Small intestine (tissue), 7 donors: Measurements from ENCODE around the gene COL6A2. TPM values are rescaled to one million over a fixed set of nuclear protein-coding genes. Genes with fewer than 3 reads are reported as not detected.
"Not testable (repeated sequence)": the region's sequence is repeated elsewhere in the genome, so short reads cannot be mapped to it uniquely, and the experiment has no call there.

Experiments
- DNase-seq, 2 donors: peaks; one replicate each; pipeline versions ENCODE4 v3.0.0 to v3.0.0-alpha.2; 2013
- FAIRE-seq: peaks from 2 replicates; lab custom pipeline; 2012; peaks lifted over from hg19 to GRCh38; lab: Jason Lieb, UNC
- H3K27ac ChIP-seq, 3 donors: one replicate each; pipeline ENCODE4 v1.5.1; 2013; ENCODE audit warnings: low read length in 2 of 3, mild to moderate bottlenecking in 2 of 3, control low read depth in 1 of 3, inconsistent platforms in 1 of 3, low read depth in 1 of 3, moderate library complexity in 1 of 3
- H3K27me3 ChIP-seq, 3 donors: one replicate each; pipeline ENCODE4 v1.6.1; 2013; ENCODE audit warnings: low read length in 3 of 3, inconsistent platforms in 1 of 3; ENCODE audit not compliant: control insufficient read depth in 3 of 3, insufficient read depth in 3 of 3
- H3K36me3 ChIP-seq, 3 donors: one replicate each; pipeline ENCODE4 v1.6.1; 2013; ENCODE audit warnings: low read length in 3 of 3, inconsistent platforms in 1 of 3, low read depth in 1 of 3, mild to moderate bottlenecking in 1 of 3, moderate library complexity in 1 of 3; ENCODE audit not compliant: control insufficient read depth in 3 of 3, insufficient read depth in 2 of 3
- H3K4me1 ChIP-seq, 3 donors: one replicate each; pipeline ENCODE4 v1.6.1; 2013; ENCODE audit warnings: low read length in 2 of 3, inconsistent platforms in 1 of 3, low read depth in 1 of 3, mild to moderate bottlenecking in 1 of 3, moderate library complexity in 1 of 3; ENCODE audit not compliant: control insufficient read depth in 3 of 3, insufficient read depth in 2 of 3
- H3K4me3 ChIP-seq, 3 donors: one replicate each; pipeline ENCODE4 v1.5.1; 2013; ENCODE audit warnings: low read length in 3 of 3, control low read depth in 1 of 3, inconsistent platforms in 1 of 3, low read depth in 1 of 3, mild to moderate bottlenecking in 1 of 3, moderate library complexity in 1 of 3
- H3K9me3 ChIP-seq, 2 donors: one replicate each; pipeline ENCODE4 v1.6.1; 2013; ENCODE audit warnings: low read depth in 1 of 2, low read length in 1 of 2; ENCODE audit not compliant: control insufficient read depth in 2 of 2, insufficient read depth in 1 of 2
- WGBS, 3 donors: extraction: QIAGEN DNeasy Blood & Tissue Kit; methylation state at CpG; one replicate each; pipeline ENCODE4 v1.1.7; 2013; 5-methylcytosine and 5-hydroxymethylcytosine counted together
- polyA plus RNA-seq, 4 donors: library from polyadenylated mRNA; stranded (reverse) in 3 of 4; unstranded in 1 of 4; fragments of 200-250 nt in 3 of 4; fragments of 120-200 nt in 1 of 4; gene quantifications; one replicate each; pipeline versions ENCODE4 v1.2.1 to v1.2.3, GENCODE V29; 2013
- donor health status: healthy with polysubstance abuse.
- donor health status: control.
- donor health status: control.
- donor health status: Bipolar disorder and iron deficiency.
- donor health status: healthy.

COL6A2 gene
- polyA plus RNA-seq, 4 donors: 3.8 to 159 (median 68.5) TPM

- no peak for DNase-seq
- no peak overlapping the region for H3K4me3 ChIP-seq
- H3K36me3 ChIP-seq: no peaks in the 10 kb centered on the region
- FAIRE-seq: no peak
- H3K27ac ChIP-seq: no peak overlapping the region
- H3K27me3 ChIP-seq: no peaks in the 10 kb centered on the region
- H3K4me1 ChIP-seq: peaks cover 0 to 5% (median 0%) of the 10 kb centered on the region in 3 donors
- 78 to 87% (median 81%) methylated on average over 10 of the region's 10 CpGs for WGBS, 3 donors
- H3K9me3 ChIP-seq: no peaks in the 10 kb centered on the region
Observed at GRCh38 chr21:46084709-46085108, 13.2 kb upstream of the COL6A2 start.

- WGBS, 3 donors: 28 to 65% (median 47%) methylated on average over 4 to 5 of the region's 5 CpGs
- not testable (repeated sequence) for H3K36me3 ChIP-seq, DNase-seq, H3K27ac ChIP-seq, H3K4me3 ChIP-seq, H3K9me3 ChIP-seq, H3K4me1 ChIP-seq, FAIRE-seq, H3K27me3 ChIP-seq
Observed at GRCh38 chr21:46085259-46085658, 12.7 kb upstream of the COL6A2 start.

GRCh38 chr21:46087641-46088040 lies 10.3 kb upstream of the COL6A2 start:
- Histone ChIP-seq H3K4me1 (peaks cover 0 to 5% (median 0%) of the 10 kb centered on the region in 3 donors), H3K36me3 (no peaks in the 10 kb centered on the region), H3K9me3 (peaks cover 0 to 5% of the 10 kb centered on the region in 2 donors), H3K27ac (no peak overlapping the region), H3K4me3 (no peak overlapping the region), H3K27me3 (no peaks in the 10 kb centered on the region)
- FAIRE-seq (no peak), DNase-seq (no peak)
- WGBS, 3 donors: 86 to 96% (median 90%) methylated on average over 1 of the region's 1 CpG

GRCh38 chr21:46088189-46088588 lies 9.7 kb upstream of the COL6A2 start:
- no peak overlapping the region for H3K4me3 ChIP-seq

GRCh38 chr21:46089285-46089684 lies 8.6 kb upstream of the COL6A2 start:
- no peak for DNase-seq
- Histone ChIP-seq H3K27ac (no peak overlapping the region), H3K36me3 (no peaks in the 10 kb centered on the region), H3K9me3 (peaks cover 0 to 5% of the 10 kb centered on the region in 2 donors), H3K27me3 (no peaks in the 10 kb centered on the region), H3K4me3 (no peak overlapping the region), H3K4me1 (peaks cover 0 to 3% (median 0%) of the 10 kb centered on the region in 3 donors)
- no peak for FAIRE-seq
- WGBS, 3 donors: 65 to 77% (median 66%) methylated on average over 5 of the region's 5 CpGs

More at GRCh38 chr21:46088189-46088588, 9.7 kb upstream of the COL6A2 start:
- 88 to 89% (median 89%) methylated on average over 2 of the region's 2 CpGs for WGBS, 3 donors
- H3K9me3 ChIP-seq: peaks cover 0 to 5% of the 10 kb centered on the region in 2 donors
- DNase-seq: no peak
- H3K27ac ChIP-seq: no peak overlapping the region
- H3K27me3 ChIP-seq: no peaks in the 10 kb centered on the region
- no peaks in the 10 kb centered on the region for H3K36me3 ChIP-seq
- no peak for FAIRE-seq
- peaks cover 0 to 5% (median 0%) of the 10 kb centered on the region in 3 donors for H3K4me1 ChIP-seq

GRCh38 chr21:46091118-46091517 lies 6.8 kb upstream of the COL6A2 start:
- Histone ChIP-seq H3K36me3 (no peaks in the 10 kb centered on the region), H3K9me3 (peaks cover 0 to 5% of the 10 kb centered on the region in 2 donors), H3K4me3 (no peak overlapping the region), H3K4me1 (peaks cover 0 to 3% (median 0%) of the 10 kb centered on the region in 3 donors), H3K27ac (peak overlapping the region in 1 of 3 donors; percentile 92), H3K27me3 (no peaks in the 10 kb centered on the region)
- DNase-seq (no peak), FAIRE-seq (no peak)
- 77 to 92% (median 86%) methylated on average over 4 of the region's 4 CpGs for WGBS, 3 donors

GRCh38 chr21:46091631-46092025 lies 6.3 kb upstream of the COL6A2 start:
- no peak for FAIRE-seq
- no peaks in the 10 kb centered on the region for H3K27me3 ChIP-seq
- H3K4me1 ChIP-seq: peaks cover 0 to 3% (median 0%) of the 10 kb centered on the region in 3 donors
- H3K36me3 ChIP-seq: no peaks in the 10 kb centered on the region
- no peak for DNase-seq
- H3K9me3 ChIP-seq: peaks cover 0 to 5% of the 10 kb centered on the region in 2 donors
- H3K27ac ChIP-seq: peak overlapping the region in 2 of 3 donors; percentile 79 to 92
- 69 to 83% (median 78%) methylated on average over 8 of the region's 8 CpGs for WGBS, 3 donors
- H3K4me3 ChIP-seq: no peak overlapping the region

GRCh38 chr21:46092026-46092764 lies 5.7 kb upstream of the COL6A2 start:
- peaks cover 0 to 3% (median 0%) of the 10 kb centered on the region in 3 donors for H3K4me1 ChIP-seq
- FAIRE-seq: no peak
- WGBS, 3 donors: 59 to 80% (median 76%) methylated on average over 23 of the region's 23 CpGs
- peaks cover 0 to 5% of the 10 kb centered on the region in 2 donors for H3K9me3 ChIP-seq
- peak overlapping the region in 2 of 3 donors; percentile 79 to 92 for H3K27ac ChIP-seq
- H3K27me3 ChIP-seq: peaks cover 0 to 3% (median 0%) of the 10 kb centered on the region in 3 donors
- peak in 1 of 2 donors; percentile 44 for DNase-seq
- H3K36me3 ChIP-seq: no peaks in the 10 kb centered on the region
- no peak overlapping the region for H3K4me3 ChIP-seq
